Neural progenitor cell (in vitro differentiated cells): Measurements from ENCODE around the gene PLXNA4. TPM values are rescaled to one million over a fixed set of nuclear protein-coding genes. Genes with fewer than 3 reads are reported as not detected.

Source experiments
- DNase-seq: peaks from one replicate; pipeline ENCODE4 v3.0.0-alpha.2; 2016; ENCODE audit warnings: low spot score
- H2AFZ ChIP-seq: fragments of 200-600 bp; sonication (generic); replicated peaks from 2 replicates; pipeline ENCODE4 v1.6.1; 2016; ENCODE audit warnings: antibody characterized with exemption
- H3F3A ChIP-seq: fragments of 200-600 bp; sonication (generic); 2 replicates; pipeline ENCODE4 v1.6.1; 2016; ENCODE audit warnings: antibody characterized with exemption, low read depth
- H3K27ac ChIP-seq: fragments of 200-600 bp; sonication (generic); 2 replicates; pipeline ENCODE4 v1.5.1; 2016; ENCODE audit warnings: mild to moderate bottlenecking
- H3K27me3 ChIP-seq: fragments of 200-600 bp; sonication (generic); 2 replicates; pipeline ENCODE4 v1.6.1; 2016; ENCODE audit warnings: mild to moderate bottlenecking, moderate library complexity
- H3K36me3 ChIP-seq: fragments of 200-600 bp; sonication (generic); 2 replicates; pipeline ENCODE4 v1.5.1; 2016
- H3K4me1 ChIP-seq: fragments of 200-600 bp; sonication (generic); 2 replicates; pipeline ENCODE4 v1.6.1; 2016; ENCODE audit warnings: mixed run types
- H3K4me2 ChIP-seq: fragments of 200-600 bp; sonication (generic); 2 replicates; pipeline ENCODE4 v1.6.1; 2016
- H3K4me3 ChIP-seq: fragments of 200-600 bp; sonication (generic); 2 replicates; pipeline ENCODE4 v1.5.1; 2016
- H3K79me2 ChIP-seq: fragments of 200-600 bp; sonication (generic); 2 replicates; pipeline ENCODE4 v1.6.1; 2016; ENCODE audit warnings: low read depth
- H3K9ac ChIP-seq: fragments of 200-600 bp; sonication (generic); 2 replicates; pipeline ENCODE4 v1.6.1; 2016
- H3K9me3 ChIP-seq: fragments of 200-600 bp; sonication (generic); 2 replicates; pipeline ENCODE4 v1.5.1; 2016; ENCODE audit warnings: low read depth
- H4K20me1 ChIP-seq: fragments of 200-600 bp; sonication (generic); 2 replicates; pipeline ENCODE4 v1.6.1; 2016; ENCODE audit warnings: low read depth
- H3K27ac Mint-ChIP-seq: 3 replicates; pipeline ENCODE4 v1.8.0; 2021; ENCODE audit warnings: mixed read lengths
- H3K27me3 Mint-ChIP-seq: 2 replicates; pipeline ENCODE4 v1.8.0; 2022; ENCODE audit warnings: low read depth, mild to moderate bottlenecking, inconsistent platforms, moderate library complexity, mixed read lengths; ENCODE audit not compliant: insufficient read depth
- H3K36me3 Mint-ChIP-seq: 3 replicates; pipeline ENCODE4 v1.8.0; 2021; ENCODE audit warnings: mixed read lengths
- H3K4me1 Mint-ChIP-seq: 3 replicates; pipeline ENCODE4 v1.8.0; 2021; ENCODE audit warnings: mixed read lengths
- H3K4me3 Mint-ChIP-seq: 3 replicates; pipeline ENCODE4 v1.8.0; 2021; ENCODE audit warnings: mild to moderate bottlenecking, moderate library complexity, mixed read lengths
- H3K9me3 Mint-ChIP-seq: 3 replicates; pipeline ENCODE4 v1.8.0; 2020; ENCODE audit warnings: mixed read lengths
- EZH2 ChIP-seq: fragments of 200-600 bp; sonication (generic); IDR thresholded peaks from 2 replicates; pipeline ENCODE4 v1.6.1; 2017; ENCODE audit warnings: antibody characterized with exemption, mild to moderate bottlenecking, moderate library complexity
- EZH2phosphoT487 ChIP-seq: fragments of 200-600 bp; sonication (generic); IDR thresholded peaks from 2 replicates; pipeline ENCODE4 v1.6.1; 2017; ENCODE audit warnings: antibody characterized with exemption
- total RNA-seq: library from RNA; depleted of rRNA; stranded (reverse); fragments of >200 nt; gene quantifications from 2 replicates; pipeline ENCODE4 v1.2.3, GENCODE V29; 2015; ENCODE audit warnings: low replicate concordance
- TF ChIP-seq, protein P1 (sequence below): fragments of 200-600 bp; sonication (generic); IDR thresholded peaks from 2 replicates; pipeline ENCODE4 v1.5.1; 2017; ENCODE audit warnings: antibody characterized with exemption, mild to moderate bottlenecking

PLXNA4 gene
- total RNA-seq, 1 donor from 2014 or later, result 0.49 TPM

DNA sequence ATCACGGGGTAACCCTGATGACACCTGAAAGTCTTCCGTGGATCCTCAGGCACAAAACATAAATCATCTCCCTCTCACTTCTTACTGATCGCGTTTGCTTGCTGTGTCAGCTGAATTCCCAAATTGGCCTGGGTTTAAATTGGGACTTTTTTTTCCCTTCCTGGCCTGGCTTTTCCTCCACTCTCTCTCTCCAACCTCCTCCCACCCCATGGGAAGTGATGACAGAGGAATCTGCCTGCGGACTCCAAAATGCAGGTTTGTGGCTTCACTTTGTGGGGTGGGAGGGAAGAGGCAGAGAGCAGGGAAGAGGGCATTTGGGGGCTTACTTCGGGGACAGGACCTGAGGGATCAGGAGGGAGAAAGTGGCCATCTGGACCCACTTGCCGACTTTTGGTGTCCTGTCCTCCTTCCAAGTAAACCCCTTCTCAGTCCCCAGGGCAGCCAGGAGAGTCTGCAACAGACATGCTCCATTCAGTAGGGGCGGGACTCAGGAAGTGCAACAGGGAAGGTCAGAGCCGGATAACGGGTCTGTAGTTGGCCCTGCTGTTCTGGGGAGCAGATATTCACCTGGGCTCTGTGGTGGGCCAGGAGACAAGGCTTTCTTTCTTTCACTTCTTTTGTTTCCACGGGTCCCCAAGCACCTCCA, 172.7 kb downstream of the PLXNA4 start:
- no peak overlapping the region for H3K4me2 ChIP-seq
- TF ChIP-seq, protein P1, sequence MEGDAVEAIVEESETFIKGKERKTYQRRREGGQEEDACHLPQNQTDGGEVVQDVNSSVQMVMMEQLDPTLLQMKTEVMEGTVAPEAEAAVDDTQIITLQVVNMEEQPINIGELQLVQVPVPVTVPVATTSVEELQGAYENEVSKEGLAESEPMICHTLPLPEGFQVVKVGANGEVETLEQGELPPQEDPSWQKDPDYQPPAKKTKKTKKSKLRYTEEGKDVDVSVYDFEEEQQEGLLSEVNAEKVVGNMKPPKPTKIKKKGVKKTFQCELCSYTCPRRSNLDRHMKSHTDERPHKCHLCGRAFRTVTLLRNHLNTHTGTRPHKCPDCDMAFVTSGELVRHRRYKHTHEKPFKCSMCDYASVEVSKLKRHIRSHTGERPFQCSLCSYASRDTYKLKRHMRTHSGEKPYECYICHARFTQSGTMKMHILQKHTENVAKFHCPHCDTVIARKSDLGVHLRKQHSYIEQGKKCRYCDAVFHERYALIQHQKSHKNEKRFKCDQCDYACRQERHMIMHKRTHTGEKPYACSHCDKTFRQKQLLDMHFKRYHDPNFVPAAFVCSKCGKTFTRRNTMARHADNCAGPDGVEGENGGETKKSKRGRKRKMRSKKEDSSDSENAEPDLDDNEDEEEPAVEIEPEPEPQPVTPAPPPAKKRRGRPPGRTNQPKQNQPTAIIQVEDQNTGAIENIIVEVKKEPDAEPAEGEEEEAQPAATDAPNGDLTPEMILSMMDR, result no peak
- TF ChIP-seq EZH2phosphoT487, result no peak
- TF ChIP-seq EZH2, result no peak
- no peaks in the 10 kb centered on the region for H4K20me1 ChIP-seq
- Mint-ChIP-seq H3K4me3 (no peak overlapping the region), H3K9me3 (peaks cover 3% of the 10 kb centered on the region), H3K36me3 (no peaks in the 10 kb centered on the region), H3K4me1 (peaks cover 17% of the 10 kb centered on the region), H3K27me3 (peaks cover 10% of the 10 kb centered on the region), H3K27ac (no peak overlapping the region)
- no peak overlapping the region for H3K9ac ChIP-seq
- no peak overlapping the region for H3K4me3 ChIP-seq
- no peaks in the 10 kb centered on the region for H3F3A ChIP-seq
- H3K4me1 ChIP-seq, result peaks cover 8% of the 10 kb centered on the region
- no peaks in the 10 kb centered on the region for H3K27me3 ChIP-seq
- no peaks in the 10 kb centered on the region for H3K9me3 ChIP-seq
- H3K36me3 ChIP-seq, result no peaks in the 10 kb centered on the region
- no peak for DNase-seq
- H3K27ac ChIP-seq, result no peak overlapping the region
- H3K79me2 ChIP-seq, result no peaks in the 10 kb centered on the region
- no peak overlapping the region for H2AFZ ChIP-seq

DNA sequence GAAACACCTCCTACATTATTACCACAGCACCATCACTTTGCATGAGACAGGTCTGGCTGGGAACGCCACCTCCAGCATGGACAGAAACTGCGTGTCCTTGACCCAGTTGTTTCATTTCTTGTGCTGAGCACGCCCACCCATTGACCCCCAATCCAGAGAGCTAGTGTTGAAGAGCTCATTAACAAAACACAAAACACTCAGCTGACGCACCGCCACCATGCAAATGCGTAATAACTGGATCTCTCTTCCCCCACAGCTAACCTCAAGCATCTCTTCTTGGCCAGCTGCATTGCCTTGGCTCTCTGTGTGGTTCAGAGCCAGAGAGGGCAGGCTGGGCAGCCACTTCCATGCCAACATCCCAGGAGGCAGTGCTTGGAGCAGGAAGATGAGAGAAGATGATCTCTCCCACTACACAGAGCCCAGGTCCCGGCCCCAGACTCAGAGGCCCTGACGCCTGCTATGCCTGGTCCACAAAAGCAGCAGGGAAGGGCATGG, 173.5 kb downstream of the PLXNA4 start:
- H3K27ac Mint-ChIP-seq, result no peak overlapping the region
- no peaks in the 10 kb centered on the region for H3K36me3 Mint-ChIP-seq
- H3F3A ChIP-seq, result no peaks in the 10 kb centered on the region
- no peaks in the 10 kb centered on the region for H3K36me3 ChIP-seq
- no peak overlapping the region for H3K9ac ChIP-seq
- TF ChIP-seq, protein P1, result no peak
- TF ChIP-seq EZH2phosphoT487 (no peak), EZH2 (no peak)
- no peak overlapping the region for H2AFZ ChIP-seq
- H3K9me3 ChIP-seq, result no peaks in the 10 kb centered on the region
- no peak overlapping the region for H3K4me3 Mint-ChIP-seq
- H3K79me2 ChIP-seq, result no peaks in the 10 kb centered on the region
- H3K9me3 Mint-ChIP-seq, result peaks cover 3% of the 10 kb centered on the region
- H3K27me3 Mint-ChIP-seq, result peaks cover 10% of the 10 kb centered on the region
- no peak overlapping the region for H3K4me2 ChIP-seq
- H3K4me1 ChIP-seq, result peaks cover 8% of the 10 kb centered on the region
- H3K4me1 Mint-ChIP-seq, result peaks cover 20% of the 10 kb centered on the region
- H3K27me3 ChIP-seq, result no peaks in the 10 kb centered on the region
- H4K20me1 ChIP-seq, result no peaks in the 10 kb centered on the region
- H3K4me3 ChIP-seq, result no peak overlapping the region
- H3K27ac ChIP-seq, result no peak overlapping the region
- DNase-seq, result no peak

DNA sequence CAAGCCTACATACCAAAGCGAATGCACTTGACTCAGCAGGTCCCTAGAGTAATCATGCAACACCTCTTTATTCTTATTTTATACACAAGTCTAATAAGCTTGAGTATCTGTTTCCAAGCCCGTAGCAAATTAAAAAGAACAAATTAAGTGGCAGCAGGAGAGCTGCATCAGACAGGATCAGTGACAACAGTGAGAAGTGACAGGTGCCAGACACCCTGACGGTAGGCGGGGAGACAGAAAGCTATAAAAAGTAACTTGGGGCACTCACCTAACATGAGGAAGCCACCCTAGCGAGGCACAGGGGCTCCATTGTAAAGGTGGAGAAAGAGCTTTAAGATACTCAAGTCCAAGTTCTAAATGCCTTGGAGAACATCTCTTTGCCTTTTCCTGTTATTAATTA, 174.2 kb downstream of the PLXNA4 start:
- Histone ChIP-seq H3K9me3 (no peaks in the 10 kb centered on the region), H3K9ac (no peak overlapping the region), H3K4me2 (no peak overlapping the region), H2AFZ (no peak overlapping the region), H4K20me1 (no peaks in the 10 kb centered on the region), H3K4me3 (no peak overlapping the region), H3K36me3 (no peaks in the 10 kb centered on the region), H3K4me1 (peaks cover 8% of the 10 kb centered on the region), H3F3A (no peaks in the 10 kb centered on the region), H3K79me2 (no peaks in the 10 kb centered on the region), H3K27me3 (no peaks in the 10 kb centered on the region), H3K27ac (no peak overlapping the region)
- Mint-ChIP-seq H3K27me3 (peaks cover 10% of the 10 kb centered on the region), H3K4me1 (peaks cover 20% of the 10 kb centered on the region), H3K4me3 (no peak overlapping the region), H3K36me3 (no peaks in the 10 kb centered on the region), H3K27ac (no peak overlapping the region), H3K9me3 (peaks cover 3% of the 10 kb centered on the region)
- no peak for DNase-seq
- TF ChIP-seq EZH2, result no peak
- TF ChIP-seq, protein P1, result no peak
- no peak for TF ChIP-seq EZH2phosphoT487
